ENCODE data around the gene UNC13D.
A peak's percentile ranks its signal among the peaks of the same experiment; 100 is the strongest.

Gene UNC13D

GRCh38 chr17:75875182-75875939 lies 31.2 kb upstream of the UNC13D start (continued):
- TF ChIP-seq ZNF148 (tag by site-specific recombination; IDR thresholded peaks at IDR 0.05; ENCODE audit: borderline replicate concordance), result no peak
- no peak for TF ChIP-seq ZNF600 (tag by site-specific recombination; IDR thresholded peaks at IDR 0.05)
- TF ChIP-seq ZNF768 (tag by site-specific recombination; IDR thresholded peaks at IDR 0.05), result no peak
- TF ChIP-seq ZFHX2 (tag by site-specific recombination; conservative IDR thresholded peaks at IDR 0.05), result peak; percentile 49
- TF ChIP-seq SETDB1 (IDR thresholded peaks at IDR 0.05; ENCODE audit: insufficient read length, low read length), result no peak
- peak; percentile 75 for TF ChIP-seq HIC1 (tag by site-specific recombination; IDR thresholded peaks at IDR 0.05)
- no peak for TF ChIP-seq ZNF335 (tag by site-specific recombination; conservative IDR thresholded peaks at IDR 0.05)
- no peak for TF ChIP-seq ZNF114 (tag by site-specific recombination; IDR thresholded peaks at IDR 0.05)

- Histone ChIP-seq H3K9me3 (ENCODE audit: control insufficient read depth, insufficient read depth, low read depth, low read length) (no peaks in the 10 kb centered on the region), H3K27ac (ENCODE audit: extremely low read depth, low read depth, low read length) (no peak overlapping the region), H3K4me1 (ENCODE audit: control insufficient read depth, insufficient read depth, low read length) (peaks cover 4% of the 10 kb centered on the region), H3K36me3 (ENCODE audit: control insufficient read depth in 2 of 2, insufficient read depth in 1 of 2, low read length in 2 of 2) (peaks cover 0 to 4% of the 10 kb centered on the region in 2 experiments; a peak in 1 of 3 replicates), H3K4me3 (ENCODE audit: low read depth, low read length) (no peak overlapping the region)
- TF ChIP-seq ZFHX2 (tag by site-specific recombination; conservative IDR thresholded peaks at IDR 0.05) (0 out of 2 replicates have a peak, but pooled peaks have one; percentile 9), ZBTB10 (tag by site-specific recombination; IDR thresholded peaks at IDR 0.05) (no peak), EGR2 (tag by site-specific recombination; IDR thresholded peaks at IDR 0.05; ENCODE audit: low read depth) (peak; percentile 23; the same call in 1 of the 2 replicates), REST (tag by site-specific recombination; IDR thresholded peaks at IDR 0.05) (peak; percentile 87)
- CTCF ChIA-PET, result interaction anchor here (0.5 to 7.6 kb wide), 3 partner anchors 13 to 87 kb away, joined by 4 to 84 read pairs (median 5); no protein-coding TSS in a partner anchor
- POLR2A ChIA-PET, result interaction anchor here (1.0 to 5.1 kb wide), 2 partner anchors 19 to 94 kb away, joined by 3 to 34 read pairs; partner anchors contain the start of gene WBP2
These were observed 30.3 kb upstream of the UNC13D start for GRCh38 chr17:75874323-75875181.

Data from HEK293 (cell line).